DND-41 (cell line): ENCODE results near the gene ADAMTS9.

Experiments
- ATAC-seq: fragments of 200-7000 bp; cut with Tn5 transposase; 3 replicates; pipeline ENCODE4 v1.9.1; 2021; ENCODE audit warnings: low read depth; ENCODE audit not compliant: insufficient read depth
- DNase-seq: peaks from one replicate; pipeline ENCODE4 v3.0.0-alpha.2; 2020
- H2AFZ ChIP-seq: 2 replicates; pipeline ENCODE4 v1.6.0; 2012; ENCODE audit warnings: low read depth, low read length
- H3K27ac ChIP-seq: 2 replicates; pipeline ENCODE4 v1.5.1; 2012; ENCODE audit warnings: low read length, inconsistent platforms
- H3K27me3 ChIP-seq: fragments of 200-600 bp; sonication (generic); 2 replicates; pipeline ENCODE4 v1.6.0; 2012; ENCODE audit warnings: low read length, mild to moderate bottlenecking, inconsistent platforms; ENCODE audit not compliant: insufficient read depth, poor library complexity
- H3K36me3 ChIP-seq: 2 replicates; pipeline ENCODE4 v1.5.1; 2012; ENCODE audit warnings: low read length, inconsistent platforms; ENCODE audit not compliant: insufficient read depth
- H3K4me1 ChIP-seq: 2 replicates; pipeline ENCODE4 v1.5.1; 2012; ENCODE audit warnings: mild to moderate bottlenecking, low read length; ENCODE audit not compliant: insufficient read depth
- H3K4me2 ChIP-seq: 2 replicates; pipeline ENCODE4 v1.6.0; 2012; ENCODE audit warnings: mild to moderate bottlenecking, moderate library complexity, low read length, inconsistent platforms; ENCODE audit not compliant: insufficient read depth
- H3K4me3 ChIP-seq, 2 experiments: fragments of 200-600 bp in 1 of 2; shearing (Covaris generic) in 1 of 2; 2 replicates each; pipeline ENCODE4 v1.5.1; 2012 to 2016; ENCODE audit warnings: inconsistent platforms in 2 of 2, low read length in 2 of 2, mild to moderate bottlenecking in 2 of 2, low read depth in 1 of 2, moderate library complexity in 1 of 2
- H3K79me2 ChIP-seq: 2 replicates; pipeline ENCODE4 v1.6.0; 2012; ENCODE audit warnings: low read length, inconsistent platforms; ENCODE audit not compliant: insufficient read depth
- H3K9ac ChIP-seq: 2 replicates; pipeline ENCODE4 v1.6.0; 2012; ENCODE audit warnings: low read depth, mild to moderate bottlenecking, inconsistent platforms, low read length, moderate library complexity
- H3K9me3 ChIP-seq: 2 replicates; pipeline ENCODE4 v1.5.1; 2012; ENCODE audit warnings: low read length, moderate library complexity, mild to moderate bottlenecking, inconsistent platforms; ENCODE audit not compliant: insufficient read depth, severe bottlenecking
- H4K20me1 ChIP-seq: 2 replicates; pipeline ENCODE4 v1.6.0; 2012; ENCODE audit warnings: low read length; ENCODE audit not compliant: insufficient read depth
- EZH2 ChIP-seq: IDR thresholded peaks from 3 replicates; pipeline ENCODE4 v1.6.1; 2012; ENCODE audit warnings: borderline replicate concordance, low read depth, mild to moderate bottlenecking, moderate library complexity, low read length, inconsistent platforms; ENCODE audit not compliant: severe bottlenecking
- TF ChIP-seq, protein P1 (sequence below): IDR thresholded peaks from 2 replicates; pipeline ENCODE4 v1.5.1; 2012; ENCODE audit warnings: borderline replicate concordance, low read length, moderate library complexity, mild to moderate bottlenecking; ENCODE audit not compliant: poor library complexity, severe bottlenecking; ENCODE audit errors: extremely low read depth

Gene ADAMTS9

DNA sequence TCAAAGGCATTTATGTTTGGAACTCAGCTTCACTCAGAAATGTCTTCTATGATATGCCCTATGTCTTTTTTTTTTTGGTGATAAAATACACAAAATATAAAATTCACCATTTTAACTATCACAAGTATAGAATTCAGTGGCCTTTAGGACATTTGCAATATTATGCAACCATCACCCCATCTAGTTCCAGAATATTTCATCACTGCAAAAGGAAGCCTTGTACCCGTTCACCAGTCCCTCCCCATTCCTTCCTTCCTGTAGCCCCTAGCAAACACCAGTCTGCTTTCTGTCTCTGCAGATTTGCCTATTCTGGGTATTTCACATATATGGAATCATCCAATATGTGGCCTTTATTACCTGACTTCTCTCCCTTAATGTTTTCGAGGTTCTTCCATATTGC lies 134.8 kb downstream of the ADAMTS9 start:
- Histone ChIP-seq H4K20me1 (no peaks in the 10 kb centered on the region), H3K9me3 (no peaks in the 10 kb centered on the region), H3K4me1 (no peaks in the 10 kb centered on the region), H3K27ac (no peak overlapping the region), H3K4me2 (no peak overlapping the region), H3K4me3 (no peak overlapping the region), H3K79me2 (no peaks in the 10 kb centered on the region), H3K9ac (no peak overlapping the region), H2AFZ (no peak overlapping the region), H3K27me3 (no peaks in the 10 kb centered on the region), H3K36me3 (no peaks in the 10 kb centered on the region)
- TF ChIP-seq, protein P1, sequence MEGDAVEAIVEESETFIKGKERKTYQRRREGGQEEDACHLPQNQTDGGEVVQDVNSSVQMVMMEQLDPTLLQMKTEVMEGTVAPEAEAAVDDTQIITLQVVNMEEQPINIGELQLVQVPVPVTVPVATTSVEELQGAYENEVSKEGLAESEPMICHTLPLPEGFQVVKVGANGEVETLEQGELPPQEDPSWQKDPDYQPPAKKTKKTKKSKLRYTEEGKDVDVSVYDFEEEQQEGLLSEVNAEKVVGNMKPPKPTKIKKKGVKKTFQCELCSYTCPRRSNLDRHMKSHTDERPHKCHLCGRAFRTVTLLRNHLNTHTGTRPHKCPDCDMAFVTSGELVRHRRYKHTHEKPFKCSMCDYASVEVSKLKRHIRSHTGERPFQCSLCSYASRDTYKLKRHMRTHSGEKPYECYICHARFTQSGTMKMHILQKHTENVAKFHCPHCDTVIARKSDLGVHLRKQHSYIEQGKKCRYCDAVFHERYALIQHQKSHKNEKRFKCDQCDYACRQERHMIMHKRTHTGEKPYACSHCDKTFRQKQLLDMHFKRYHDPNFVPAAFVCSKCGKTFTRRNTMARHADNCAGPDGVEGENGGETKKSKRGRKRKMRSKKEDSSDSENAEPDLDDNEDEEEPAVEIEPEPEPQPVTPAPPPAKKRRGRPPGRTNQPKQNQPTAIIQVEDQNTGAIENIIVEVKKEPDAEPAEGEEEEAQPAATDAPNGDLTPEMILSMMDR, result no peak
- no peak for TF ChIP-seq EZH2
- ATAC-seq, result no peak
- no peak for DNase-seq

DNA sequence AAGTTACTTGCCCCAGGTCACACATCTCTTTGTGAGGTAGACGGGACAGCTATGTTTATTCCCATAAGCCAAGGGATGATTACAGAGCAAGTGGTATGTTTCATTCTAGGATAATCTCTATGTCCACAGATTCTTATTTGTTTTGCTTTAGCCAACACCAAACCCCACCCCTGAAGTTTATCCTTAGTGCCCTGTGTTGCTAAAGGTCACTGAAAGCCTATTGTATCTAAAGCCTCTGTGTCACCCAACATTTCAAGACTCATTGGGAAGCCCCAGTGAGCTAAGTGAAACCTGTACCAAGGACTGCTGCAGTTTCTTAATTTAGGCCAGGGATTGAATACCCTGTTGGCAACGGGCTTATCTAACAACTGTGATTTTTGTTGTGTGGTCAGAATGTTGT lies 135.6 kb downstream of the ADAMTS9 start:
- H3K4me3 ChIP-seq, result no peak overlapping the region
- H3K9ac ChIP-seq, result no peak overlapping the region
- no peaks in the 10 kb centered on the region for H3K4me1 ChIP-seq
- no peaks in the 10 kb centered on the region for H3K36me3 ChIP-seq
- no peaks in the 10 kb centered on the region for H3K79me2 ChIP-seq
- H2AFZ ChIP-seq, result no peak overlapping the region
- TF ChIP-seq, protein P1, result no peak
- no peak for TF ChIP-seq EZH2
- no peak overlapping the region for H3K4me2 ChIP-seq
- no peak overlapping the region for H3K27ac ChIP-seq
- ATAC-seq (no peak), DNase-seq (no peak)
- H4K20me1 ChIP-seq, result no peaks in the 10 kb centered on the region
- H3K27me3 ChIP-seq, result no peaks in the 10 kb centered on the region
- no peaks in the 10 kb centered on the region for H3K9me3 ChIP-seq

DNA sequence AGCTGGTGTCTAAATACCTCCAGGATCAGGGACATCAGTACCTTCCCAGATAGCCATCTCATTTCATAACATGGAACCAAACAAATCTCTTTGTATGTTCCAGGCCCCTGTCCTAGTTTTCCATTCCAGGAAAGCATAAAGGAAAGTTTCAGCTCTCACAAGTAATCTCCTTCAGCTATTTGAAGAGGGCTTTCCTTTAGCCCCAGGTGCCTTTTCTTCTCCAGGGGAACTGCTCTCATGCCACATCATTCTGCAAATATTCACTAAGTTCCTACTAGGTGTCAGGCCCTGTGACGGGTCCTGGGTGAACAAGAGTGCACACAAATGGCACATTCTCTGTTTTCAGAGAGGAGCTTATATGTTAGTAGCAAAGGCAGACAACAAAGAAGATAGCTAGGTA lies 136.1 kb downstream of the ADAMTS9 start:
- no peak overlapping the region for H3K27ac ChIP-seq
- no peaks in the 10 kb centered on the region for H3K36me3 ChIP-seq
- H4K20me1 ChIP-seq, result no peaks in the 10 kb centered on the region
- no peaks in the 10 kb centered on the region for H3K27me3 ChIP-seq
- no peak overlapping the region for H3K9ac ChIP-seq
- H3K4me1 ChIP-seq, result no peaks in the 10 kb centered on the region
- no peaks in the 10 kb centered on the region for H3K9me3 ChIP-seq
- no peak overlapping the region for H2AFZ ChIP-seq
- H3K79me2 ChIP-seq, result no peaks in the 10 kb centered on the region
- no peak for TF ChIP-seq EZH2
- TF ChIP-seq, protein P1, result no peak
- H3K4me3 ChIP-seq, result no peak overlapping the region
- H3K4me2 ChIP-seq, result no peak overlapping the region
- ATAC-seq (no peak), DNase-seq (no peak)

DNA sequence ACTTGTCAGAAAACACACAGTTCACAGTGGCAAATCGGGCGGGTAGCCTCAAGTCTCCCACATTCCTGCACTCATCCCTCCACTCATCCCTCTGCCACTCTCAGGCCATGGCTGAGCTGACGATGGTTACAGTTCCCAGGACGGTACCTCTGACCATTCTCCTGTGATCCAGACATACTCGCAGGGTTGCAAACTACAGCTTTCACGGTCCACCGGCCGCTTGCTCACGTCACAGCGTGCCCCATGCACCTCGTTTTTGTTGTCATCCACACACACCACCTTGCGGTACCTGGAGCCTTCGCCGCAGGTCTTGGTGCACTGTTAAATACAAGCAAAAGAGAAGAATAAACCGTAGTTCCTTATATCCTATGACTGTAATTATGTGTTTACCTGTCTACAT lies 137.1 kb downstream of the ADAMTS9 start:
- no peak overlapping the region for H3K27ac ChIP-seq
- no peak overlapping the region for H3K4me3 ChIP-seq
- TF ChIP-seq, protein P1, result no peak
- no peak for TF ChIP-seq EZH2
- H2AFZ ChIP-seq, result no peak overlapping the region
- no peaks in the 10 kb centered on the region for H3K9me3 ChIP-seq
- DNase-seq (no peak), ATAC-seq (no peak)
- no peaks in the 10 kb centered on the region for H3K27me3 ChIP-seq
- H3K4me2 ChIP-seq, result no peak overlapping the region
- no peaks in the 10 kb centered on the region for H4K20me1 ChIP-seq
- no peak overlapping the region for H3K9ac ChIP-seq
- H3K4me1 ChIP-seq, result no peaks in the 10 kb centered on the region
- H3K36me3 ChIP-seq, result no peaks in the 10 kb centered on the region
- H3K79me2 ChIP-seq, result no peaks in the 10 kb centered on the region
